Heart left ventricle (tissue), 16 donors: Measurements from ENCODE around the gene MSI2. TPM values are rescaled to one million over a fixed set of nuclear protein-coding genes. Genes with fewer than 3 reads are reported as not detected.

Experiments
- ATAC-seq, 4 donors: fragments of 200-7000 bp; cut with Tn5 transposase; one replicate each; pipeline ENCODE4 v1.9.1; 2020 to 2022; ENCODE audit warnings: moderate library complexity in 4 of 4, mild to moderate bottlenecking in 3 of 4, moderate number of reproducible peaks in 1 of 4
- DNase-seq, 5 donors: peaks; one replicate each; pipeline ENCODE4 v3.0.0-alpha.2; 2020
- H3K27ac ChIP-seq, 12 donors: fragments of 200-600 bp; sonication (generic) in 4 of 12; one replicate each; pipeline versions ENCODE4 v1.5.0 to v1.8.0; 2016 to 2022; ENCODE audit warnings: mild to moderate bottlenecking in 2 of 12
- H3K27me3 ChIP-seq, 9 donors: fragments of 200-600 bp; sonication (generic) in 2 of 9; one replicate each; pipeline versions ENCODE4 v1.5.1 to v1.8.0; 2016 to 2022; ENCODE audit warnings: mild to moderate bottlenecking in 3 of 9
- H3K36me3 ChIP-seq, 9 donors: fragments of 200-600 bp; sonication (generic) in 2 of 9; one replicate each; pipeline versions ENCODE4 v1.5.0 to v1.8.0; 2018 to 2022; ENCODE audit warnings: mild to moderate bottlenecking in 2 of 9
- H3K4me1 ChIP-seq, 12 donors: fragments of 200-600 bp; sonication (generic) in 4 of 12; one replicate each; pipeline versions ENCODE4 v1.5.0 to v1.8.0; 2016 to 2022; ENCODE audit warnings: mild to moderate bottlenecking in 3 of 12
- H3K4me3 ChIP-seq, 12 donors: fragments of 200-600 bp; sonication (generic) in 4 of 12; one replicate each; pipeline versions ENCODE4 v1.5.0 to v1.8.0; 2017 to 2022; ENCODE audit warnings: mild to moderate bottlenecking in 9 of 12, moderate library complexity in 4 of 12
- H3K9me3 ChIP-seq, 12 donors: fragments of 200-600 bp; sonication (generic) in 4 of 12; one replicate each; pipeline versions ENCODE4 v1.5.0 to v1.8.0; 2016 to 2022; ENCODE audit warnings: mild to moderate bottlenecking in 1 of 12
- CTCF ChIP-seq, 12 donors: fragments of 200-600 bp; sonication (generic) in 4 of 12; IDR thresholded peaks; one replicate each; pipeline versions ENCODE4 v1.5.0 to v1.8.0; 2018 to 2022; ENCODE audit warnings: antibody characterized with exemption in 12 of 12, mild to moderate bottlenecking in 5 of 12
- POLR2A ChIP-seq, 2 donors: fragments of 450-650 bp; IDR thresholded peaks; one replicate each; pipeline ENCODE4 v1.6.1; 2017; ENCODE audit warnings: antibody characterized with exemption in 2 of 2, mild to moderate bottlenecking in 2 of 2, moderate library complexity in 2 of 2
- WGBS, 4 donors: extraction: QIAGEN DNeasy Blood & Tissue Kit in 2 of 4; methylation state at CpG; one replicate each; pipeline versions ENCODE4 v1.1.5 to v1.1.7; 2013 to 2018; 5-methylcytosine and 5-hydroxymethylcytosine counted together
- intact Hi-C, 10 donors: fragments of 100-400 bp; cut with DNase I; formaldehyde crosslinking; loops; one replicate each; pipeline versions ENCODE4 v1.11.1 to v1.14.2; 2022
- long read RNA-seq, 3 donors: library from polyadenylated mRNA; unstranded; transcript quantifications; one replicate each; pipeline ENCODE4 v2.0.0, GENCODE V29; 2020 to 2021
- polyA plus RNA-seq, 2 donors: library from polyadenylated mRNA; stranded (reverse); fragments of 200-250 nt; gene quantifications; one replicate each; pipeline ENCODE4 v1.2.3, GENCODE V29; 2013
- total RNA-seq, 9 donors: library from RNA; depleted of rRNA in 2 of 9; stranded (reverse); fragments of >200 nt in 2 of 9; fragmentation: NEBNext Ultra II Directional in 3 of 9; extraction: Animal tissue kit (Norgen Biotek cat#: 25700) in 3 of 9; gene quantifications; one replicate each; pipeline versions ENCODE4 v1.1.0 to v1.2.4, GENCODE V29; 2016 to 2023
- donor health status: ischemic (EF 13 %, LVEDD 7.1; RV severe dilation, severe dysfunction).
- donor health status: healthy with polysubstance abuse.
- donor health status: DM: no; HTN: yes; CAD: no.
- donor health status: DM: no; HTN: no; CAD: no.
- donor health status: ischemic (EF 25% LVEDD 6.9; RV normal size, moderate dysfunction).
- donor health status: ischemic (EF 25% LVEDD 5.7; RV mildly dilated, moderate dysfunction).
- donor health status: healthy.
- donor health status: DM: yes; HTN: yes; CAD: no.
- donor health status: ischemic (EF 35%, LVEDD 5.7; RV mildly dilated, moderate dysfunction).
- donor health status: nonischemic (EF 11% LVEDD 7.7; RV severe dilation, severe dysfunction).
- donor health status: DM: yes; HTN: yes; CAD: no.
- donor health status: PGD.
- donor health status: ischemic (EF 29% LVEDD 5.4; RV normal size, mild dysfunction).
- donor health status: nonischemic (EF 23%, LVEDD 6.1; RV moderate dilation, normal function).

MSI2 gene
- total RNA-seq = 100 to 1,000 TPM in 6 of 9 donors, 10 to 100 TPM in 3; 43.2 to 120 (median 104) TPM
- polyA plus RNA-seq = 10 to 100 TPM; 35.9 to 51.5 TPM
- long read RNA-seq, donor 1, full-length matches to known transcripts = 1 of 24 reads
- long read RNA-seq, donor 1, partial matches to known transcripts = 3 of 24 reads
- long read RNA-seq, donor 1, other reads (novel, unspliced or antisense) = 20 of 24 reads
- long read RNA-seq, donor 2, partial matches to known transcripts = 8 of 33 reads
- long read RNA-seq, donor 2, other reads (novel, unspliced or antisense) = 25 of 33 reads
- long read RNA-seq, donor 3, partial matches to known transcripts = 0 of 15 reads
- long read RNA-seq, donor 3, other reads (novel, unspliced or antisense) = 15 of 15 reads

GRCh38 chr17:57255776-57256681 lies at the start of gene MSI2:
Gene MSI2 (plus strand): TSS chr17:57256523. CDS start chr17:57256743, 220 bp downstream.
- Histone ChIP-seq H3K27ac (peak within 1 kb of the TSS; percentile 86 to 99 (median 98)), H3K4me1 (peaks cover 0 to 40% (median 19%) of the 10 kb centered on the region in 12 donors), H3K36me3 (peaks cover 0 to 14% (median 0%) of the 10 kb centered on the region in 9 donors), H3K9me3 (peaks cover 0 to 8% (median 0%) of the 10 kb centered on the region in 12 donors), H3K4me3 (peak within 1 kb of the TSS; percentile 78 to 98 (median 88)), H3K27me3 (no peaks in the 10 kb centered on the region)
- ATAC-seq (peak; percentile 76 to 94 (median 90)), DNase-seq (peak; percentile 94 to 97 (median 96))
- intact Hi-C loops = loop anchor here in 4 of 10 donors (5.0 to 10.0 kb wide), 8 partner anchors 69 to 576 kb away; no protein-coding TSS in a partner anchor
- TF ChIP-seq POLR2A (IDR thresholded peaks at IDR 0.05) = peak in 1 of 2 donors; percentile 21
- peak in 2 of 12 donors; percentile 3 to 8 for TF ChIP-seq CTCF (IDR thresholded peaks at IDR 0.05)
- WGBS, 4 donors = 1% methylated on average over 39 to 87 of the region's 88 CpGs

- intact Hi-C loops = no loop called here
- WGBS, 4 donors = 93 to 98% (median 96%) methylated on average over 1 of the region's 1 CpG
- H3K36me3 ChIP-seq = no peaks in the 10 kb centered on the region
- no peak overlapping the region for H3K4me3 ChIP-seq
- H3K27ac ChIP-seq = no peak overlapping the region
- no peaks in the 10 kb centered on the region for H3K4me1 ChIP-seq
- ATAC-seq (no peak), DNase-seq (no peak)
- TF ChIP-seq CTCF (IDR thresholded peaks at IDR 0.05) (no peak), POLR2A (IDR thresholded peaks at IDR 0.05) (no peak)
- no peaks in the 10 kb centered on the region for H3K27me3 ChIP-seq
- peaks cover 0 to 31% (median 4%) of the 10 kb centered on the region in 12 donors for H3K9me3 ChIP-seq
Measured at GRCh38 chr17:57206928-57207327, 49.4 kb upstream of the MSI2 start.

GRCh38 chr17:57207396-57207795 lies 48.9 kb upstream of the MSI2 start:
- no peak for TF ChIP-seq CTCF (IDR thresholded peaks at IDR 0.05)
- TF ChIP-seq POLR2A (IDR thresholded peaks at IDR 0.05) = no peak
- H3K4me1 ChIP-seq = no peaks in the 10 kb centered on the region
- 56 to 76% (median 67%) methylated on average over 2 of the region's 2 CpGs for WGBS, 4 donors
- intact Hi-C loops = no loop called here
- ATAC-seq = no peak
- DNase-seq = no peak
- no peak overlapping the region for H3K4me3 ChIP-seq
- no peak overlapping the region for H3K27ac ChIP-seq
- no peaks in the 10 kb centered on the region for H3K36me3 ChIP-seq
- peaks cover 0 to 31% (median 4%) of the 10 kb centered on the region in 12 donors for H3K9me3 ChIP-seq
- no peaks in the 10 kb centered on the region for H3K27me3 ChIP-seq

GRCh38 chr17:57210224-57210553 lies 46.1 kb upstream of the MSI2 start:
- DNase-seq = no peak
- Histone ChIP-seq H3K27ac (no peak overlapping the region), H3K27me3 (no peaks in the 10 kb centered on the region)

More at GRCh38 chr17:57210224-57210553, 46.1 kb upstream of the MSI2 start:
- intact Hi-C loops = loop anchor here in 1 of 10 donors (10.0 kb wide), 1 partner anchor 1935 kb away; no protein-coding TSS in a partner anchor
- Histone ChIP-seq H3K4me1 (no peaks in the 10 kb centered on the region), H3K4me3 (no peak overlapping the region), H3K9me3 (peaks cover 0 to 31% (median 4%) of the 10 kb centered on the region in 12 donors), H3K36me3 (no peaks in the 10 kb centered on the region)
- TF ChIP-seq CTCF (IDR thresholded peaks at IDR 0.05) (no peak), POLR2A (IDR thresholded peaks at IDR 0.05) (no peak)
- no peak for ATAC-seq
